ENCODE results near the gene NAT16.

GRCh38 chr7:101202603-101202918, 22.5 kb upstream of the NAT16 start:
- TF ChIP-seq CTCF (IDR thresholded peaks at IDR 0.05; ENCODE audit: borderline replicate concordance, extremely low read depth, low read length, poor library complexity, severe bottlenecking) (no peak), EZH2 (IDR thresholded peaks at IDR 0.05; ENCODE audit: borderline replicate concordance, low read depth, low read length, severe bottlenecking) (no peak)

Measured in DND-41 (cell line).